Heart left ventricle (tissue), 13 donors: Measurements from ENCODE around the gene ZBTB7C.

ENCODE experiments used
- POLR2A ChIP-seq, 2 donors: fragments of 450-650 bp; IDR thresholded peaks; one replicate each; pipeline ENCODE4 v1.6.1; 2017; ENCODE audit warnings: antibody characterized with exemption in 2 of 2, mild to moderate bottlenecking in 2 of 2, moderate library complexity in 2 of 2
- TF ChIP-seq, protein P1 (sequence below), 12 donors: fragments of 200-600 bp; sonication (generic) in 4 of 12; IDR thresholded peaks; one replicate each; pipeline versions ENCODE4 v1.5.0 to v1.8.0; 2018 to 2022; ENCODE audit warnings: antibody characterized with exemption in 12 of 12, mild to moderate bottlenecking in 5 of 12
- donor health status: ischemic (EF 13 %, LVEDD 7.1; RV severe dilation, severe dysfunction).
- donor health status: DM: no; HTN: yes; CAD: no.
- donor health status: DM: no; HTN: no; CAD: no.
- donor health status: ischemic (EF 25% LVEDD 6.9; RV normal size, moderate dysfunction).
- donor health status: ischemic (EF 25% LVEDD 5.7; RV mildly dilated, moderate dysfunction).
- donor health status: ischemic (EF 35%, LVEDD 5.7; RV mildly dilated, moderate dysfunction).
- donor health status: nonischemic (EF 11% LVEDD 7.7; RV severe dilation, severe dysfunction).
- donor health status: DM: yes; HTN: yes; CAD: no.
- donor health status: PGD.
- donor health status: ischemic (EF 29% LVEDD 5.4; RV normal size, mild dysfunction).
- donor health status: nonischemic (EF 23%, LVEDD 6.1; RV moderate dilation, normal function).

GRCh38 chr18:48135436-48135966 is 273.7 kb downstream of the ZBTB7C start:
- TF ChIP-seq, protein P1, sequence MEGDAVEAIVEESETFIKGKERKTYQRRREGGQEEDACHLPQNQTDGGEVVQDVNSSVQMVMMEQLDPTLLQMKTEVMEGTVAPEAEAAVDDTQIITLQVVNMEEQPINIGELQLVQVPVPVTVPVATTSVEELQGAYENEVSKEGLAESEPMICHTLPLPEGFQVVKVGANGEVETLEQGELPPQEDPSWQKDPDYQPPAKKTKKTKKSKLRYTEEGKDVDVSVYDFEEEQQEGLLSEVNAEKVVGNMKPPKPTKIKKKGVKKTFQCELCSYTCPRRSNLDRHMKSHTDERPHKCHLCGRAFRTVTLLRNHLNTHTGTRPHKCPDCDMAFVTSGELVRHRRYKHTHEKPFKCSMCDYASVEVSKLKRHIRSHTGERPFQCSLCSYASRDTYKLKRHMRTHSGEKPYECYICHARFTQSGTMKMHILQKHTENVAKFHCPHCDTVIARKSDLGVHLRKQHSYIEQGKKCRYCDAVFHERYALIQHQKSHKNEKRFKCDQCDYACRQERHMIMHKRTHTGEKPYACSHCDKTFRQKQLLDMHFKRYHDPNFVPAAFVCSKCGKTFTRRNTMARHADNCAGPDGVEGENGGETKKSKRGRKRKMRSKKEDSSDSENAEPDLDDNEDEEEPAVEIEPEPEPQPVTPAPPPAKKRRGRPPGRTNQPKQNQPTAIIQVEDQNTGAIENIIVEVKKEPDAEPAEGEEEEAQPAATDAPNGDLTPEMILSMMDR (IDR thresholded peaks at IDR 0.05) = no peak
- TF ChIP-seq POLR2A (IDR thresholded peaks at IDR 0.05) = no peak
